ENCODE results near the gene IFNL3. TPM values are rescaled to one million over a fixed set of nuclear protein-coding genes. Genes with fewer than 3 reads are reported as not detected.
"Not testable (repeated sequence)": the region's sequence is repeated elsewhere in the genome, so short reads cannot be mapped to it uniquely, and the experiment has no call there.

The IFNL3 gene
- total RNA-seq, 1 donor from 2014 or later: not detected

DNA sequence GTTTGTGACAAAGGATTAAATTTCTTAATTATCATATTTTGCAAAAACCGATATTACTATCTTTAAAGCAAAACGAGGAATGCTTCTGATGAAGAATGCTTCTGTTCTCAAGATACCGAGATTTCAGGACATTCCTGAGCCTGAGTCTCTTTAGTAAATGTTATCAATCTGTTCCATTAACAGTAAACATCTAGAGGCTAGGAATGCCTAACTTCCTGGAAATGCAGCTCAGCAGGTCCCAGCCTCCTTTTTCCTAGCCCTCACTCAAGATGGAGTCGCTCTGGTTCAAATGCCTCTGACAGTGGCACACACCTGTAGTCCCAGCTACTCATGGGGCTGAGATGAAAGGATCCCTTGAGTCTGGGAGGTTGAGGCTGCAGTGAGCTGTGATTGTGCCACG lies 6.3 kb upstream of the IFNL3 start:
- TF ChIP-seq, protein P1, sequence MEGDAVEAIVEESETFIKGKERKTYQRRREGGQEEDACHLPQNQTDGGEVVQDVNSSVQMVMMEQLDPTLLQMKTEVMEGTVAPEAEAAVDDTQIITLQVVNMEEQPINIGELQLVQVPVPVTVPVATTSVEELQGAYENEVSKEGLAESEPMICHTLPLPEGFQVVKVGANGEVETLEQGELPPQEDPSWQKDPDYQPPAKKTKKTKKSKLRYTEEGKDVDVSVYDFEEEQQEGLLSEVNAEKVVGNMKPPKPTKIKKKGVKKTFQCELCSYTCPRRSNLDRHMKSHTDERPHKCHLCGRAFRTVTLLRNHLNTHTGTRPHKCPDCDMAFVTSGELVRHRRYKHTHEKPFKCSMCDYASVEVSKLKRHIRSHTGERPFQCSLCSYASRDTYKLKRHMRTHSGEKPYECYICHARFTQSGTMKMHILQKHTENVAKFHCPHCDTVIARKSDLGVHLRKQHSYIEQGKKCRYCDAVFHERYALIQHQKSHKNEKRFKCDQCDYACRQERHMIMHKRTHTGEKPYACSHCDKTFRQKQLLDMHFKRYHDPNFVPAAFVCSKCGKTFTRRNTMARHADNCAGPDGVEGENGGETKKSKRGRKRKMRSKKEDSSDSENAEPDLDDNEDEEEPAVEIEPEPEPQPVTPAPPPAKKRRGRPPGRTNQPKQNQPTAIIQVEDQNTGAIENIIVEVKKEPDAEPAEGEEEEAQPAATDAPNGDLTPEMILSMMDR (IDR thresholded peaks at IDR 0.05; ENCODE audit: unreplicated experiment): no peak
- DNase-seq (ENCODE audit: low spot score): no peak
- peaks cover 2% of the 10 kb centered on the region for H3K4me1 Mint-ChIP-seq (ENCODE audit: unreplicated experiment)
- H3K27ac Mint-ChIP-seq (ENCODE audit: unreplicated experiment): no peak overlapping the region
- no peaks in the 10 kb centered on the region for H3K9me3 Mint-ChIP-seq (ENCODE audit: unreplicated experiment)
- H3K27me3 Mint-ChIP-seq (ENCODE audit: unreplicated experiment): peaks cover 11% of the 10 kb centered on the region
- H3K4me3 Mint-ChIP-seq (ENCODE audit: unreplicated experiment): no peak overlapping the region
- H3K36me3 Mint-ChIP-seq (ENCODE audit: low read depth, unreplicated experiment): peaks cover 4% of the 10 kb centered on the region

DNA sequence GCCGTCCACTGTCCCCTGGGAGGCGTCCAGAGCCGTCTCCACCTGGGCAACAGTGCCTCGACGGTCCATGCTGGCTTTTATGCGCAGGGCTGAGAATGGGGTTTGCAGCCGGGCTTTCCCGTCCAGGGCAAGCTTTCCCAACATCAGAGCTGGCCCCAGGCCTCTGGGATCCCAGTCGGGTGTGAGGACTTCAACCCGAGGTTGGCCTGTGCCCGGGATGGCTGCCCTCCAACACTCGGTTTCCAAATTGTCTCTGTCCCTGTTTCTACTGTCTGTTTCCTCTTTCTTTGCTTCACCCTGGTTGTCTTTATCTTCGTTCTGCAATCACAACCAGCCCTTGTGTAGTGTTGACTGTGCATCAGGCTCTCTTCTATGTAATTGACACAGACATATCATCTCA lies 4.0 kb upstream of the IFNL3 start, which contains the start of gene IFNL4:
IFNL4 (minus strand) TSS at position 51 of the 400 bp plus-strand sequence.
- no peak for DNase-seq (ENCODE audit: low spot score)
- no peak within 1 kb of the TSS for H3K4me3 Mint-ChIP-seq (ENCODE audit: unreplicated experiment)
- H3K27ac Mint-ChIP-seq (ENCODE audit: unreplicated experiment): no peak within 1 kb of the TSS
- H3K4me1 Mint-ChIP-seq (ENCODE audit: unreplicated experiment): peaks cover 2% of the 10 kb centered on the region
- no peaks in the 10 kb centered on the region for H3K9me3 Mint-ChIP-seq (ENCODE audit: unreplicated experiment)
- TF ChIP-seq, protein P1 (IDR thresholded peaks at IDR 0.05; ENCODE audit: unreplicated experiment): no peak
- peaks cover 4% of the 10 kb centered on the region for H3K36me3 Mint-ChIP-seq (ENCODE audit: low read depth, unreplicated experiment)
- H3K27me3 Mint-ChIP-seq (ENCODE audit: unreplicated experiment): peaks cover 10% of the 10 kb centered on the region

DNA sequence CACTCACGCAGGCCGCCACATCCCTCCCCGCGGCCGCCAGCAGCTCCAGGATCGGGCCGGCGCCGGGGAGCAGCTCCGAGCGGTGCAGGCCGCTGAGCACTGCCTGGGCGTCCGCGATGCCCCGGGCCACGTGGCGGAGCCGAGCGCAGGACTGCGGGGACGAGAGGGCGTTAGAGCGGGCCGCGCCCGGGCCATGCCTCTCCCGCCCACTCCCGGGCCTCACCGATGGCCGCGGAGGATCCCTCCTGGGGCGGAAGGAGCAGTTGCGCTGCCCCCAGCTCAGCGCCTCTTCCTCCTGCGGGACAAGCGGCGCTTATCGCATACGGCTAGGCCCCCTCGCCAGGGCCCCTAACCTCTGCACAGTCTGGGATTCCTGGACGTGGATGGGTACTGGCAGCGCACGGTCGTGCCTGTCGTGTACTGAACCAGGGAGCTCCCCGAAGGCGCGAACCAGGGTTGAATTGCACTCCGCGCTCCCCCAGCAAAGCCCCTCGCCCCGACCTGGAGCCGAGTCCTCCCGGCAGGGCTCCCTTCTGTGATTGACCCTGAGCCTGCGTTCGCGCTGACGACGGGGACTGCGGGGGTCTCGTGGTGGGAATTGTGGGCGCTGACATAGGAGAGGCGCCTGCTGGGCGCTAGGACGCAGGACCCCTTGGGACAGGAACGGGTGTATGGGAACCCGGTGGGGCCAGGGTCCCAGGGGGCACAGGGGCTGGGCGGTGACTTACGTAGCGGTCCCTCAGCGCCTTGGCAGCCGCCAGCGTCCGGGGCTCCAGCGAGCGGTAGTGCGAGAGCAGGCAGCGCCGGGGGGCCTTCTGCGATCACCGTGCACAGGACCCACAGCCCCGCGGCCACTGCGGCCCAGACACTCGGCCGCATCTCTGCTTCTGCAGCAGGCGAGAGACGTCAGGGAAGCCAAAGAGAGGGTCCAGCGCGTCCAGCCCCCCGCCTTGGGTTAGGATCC lies 3.2 kb upstream of the IFNL3 start:
- Mint-ChIP-seq H3K27me3 (ENCODE audit: unreplicated experiment) (peaks cover 10% of the 10 kb centered on the region), H3K4me3 (ENCODE audit: unreplicated experiment) (no peak overlapping the region)

DNA sequence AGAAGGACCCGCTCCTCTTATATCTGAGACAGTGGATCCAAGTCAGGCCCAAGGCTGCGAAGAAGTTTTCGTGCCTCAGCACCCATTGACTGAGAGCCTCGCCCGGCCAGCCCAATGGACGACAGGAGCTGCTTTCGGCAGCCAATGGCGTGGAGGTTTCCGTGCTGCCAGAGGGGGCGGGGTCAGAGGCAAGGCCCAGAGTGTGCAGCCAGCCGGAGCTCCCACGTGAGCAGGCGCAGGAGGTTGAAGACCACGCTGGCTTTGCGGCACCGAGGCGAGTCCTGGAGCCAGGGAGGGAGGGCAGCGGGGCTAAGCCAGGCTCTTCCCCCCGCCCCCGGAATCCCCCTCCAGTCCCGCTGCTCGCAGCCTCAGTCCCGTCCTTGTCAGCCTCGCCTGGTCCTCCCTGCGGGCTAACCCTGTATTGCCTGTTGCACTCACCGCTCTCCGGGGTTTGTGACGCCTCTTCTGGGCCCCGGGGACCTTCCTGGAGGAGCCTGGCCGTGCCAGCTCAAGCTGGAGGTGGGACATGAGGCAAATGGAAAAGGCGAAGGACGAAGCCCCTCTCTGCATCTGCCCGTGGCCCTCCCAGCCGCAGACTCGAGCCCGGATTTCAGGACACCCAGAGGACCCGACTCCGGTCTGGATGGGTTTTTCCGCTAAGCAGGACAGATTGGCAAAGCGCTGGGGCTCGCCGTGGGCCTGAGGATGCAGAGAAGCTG lies 2.3 kb upstream of the IFNL3 start:
- H3K27ac Mint-ChIP-seq (ENCODE audit: unreplicated experiment): no peak overlapping the region
- no peaks in the 10 kb centered on the region for H3K9me3 Mint-ChIP-seq (ENCODE audit: unreplicated experiment)
- TF ChIP-seq, protein P1 (IDR thresholded peaks at IDR 0.05; ENCODE audit: unreplicated experiment): no peak
- peaks cover 10% of the 10 kb centered on the region for H3K27me3 Mint-ChIP-seq (ENCODE audit: unreplicated experiment)
- H3K4me1 Mint-ChIP-seq (ENCODE audit: unreplicated experiment): peaks cover 2% of the 10 kb centered on the region
- DNase-seq (ENCODE audit: low spot score): peak; percentile 30
- no peak overlapping the region for H3K4me3 Mint-ChIP-seq (ENCODE audit: unreplicated experiment)
- peaks cover 4% of the 10 kb centered on the region for H3K36me3 Mint-ChIP-seq (ENCODE audit: low read depth, unreplicated experiment)

More for the DNA sequence above, 3.2 kb upstream of the IFNL3 start:
- Mint-ChIP-seq H3K36me3 (ENCODE audit: low read depth, unreplicated experiment) (peaks cover 4% of the 10 kb centered on the region), H3K9me3 (ENCODE audit: unreplicated experiment) (no peaks in the 10 kb centered on the region), H3K27ac (ENCODE audit: unreplicated experiment) (no peak overlapping the region), H3K4me1 (ENCODE audit: unreplicated experiment) (peaks cover 2% of the 10 kb centered on the region)
- TF ChIP-seq, protein P1 (IDR thresholded peaks at IDR 0.05; ENCODE audit: unreplicated experiment): no peak
- peak; percentile 37 for DNase-seq (ENCODE audit: low spot score)

DNA sequence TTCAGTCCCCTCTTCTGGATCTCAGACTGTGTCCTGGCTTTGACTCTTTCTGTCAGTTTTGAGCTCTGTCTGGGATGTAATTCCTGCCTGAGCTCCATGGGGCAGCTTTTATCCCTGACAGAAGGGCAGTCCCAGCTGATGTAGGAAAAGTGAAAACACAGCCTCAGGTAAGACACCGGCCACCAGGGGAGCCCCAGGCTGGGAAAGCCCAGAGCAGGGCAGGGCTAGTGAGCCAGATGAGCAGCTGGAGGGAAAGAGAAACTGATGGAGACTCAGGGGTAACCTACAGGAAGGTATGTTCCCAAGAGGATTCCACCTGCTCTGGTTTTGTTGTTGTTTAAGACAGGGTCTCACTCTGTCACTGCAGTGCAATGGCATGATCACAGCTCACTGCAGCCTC lies 360 bp upstream of the IFNL3 start:
- not testable (repeated sequence) for H3K4me1 Mint-ChIP-seq (ENCODE audit: unreplicated experiment); H3K27ac Mint-ChIP-seq (ENCODE audit: unreplicated experiment); H3K9me3 Mint-ChIP-seq (ENCODE audit: unreplicated experiment); H3K4me3 Mint-ChIP-seq (ENCODE audit: unreplicated experiment); H3K36me3 Mint-ChIP-seq (ENCODE audit: low read depth, unreplicated experiment); H3K27me3 Mint-ChIP-seq (ENCODE audit: unreplicated experiment); DNase-seq (ENCODE audit: low spot score)

DNA sequence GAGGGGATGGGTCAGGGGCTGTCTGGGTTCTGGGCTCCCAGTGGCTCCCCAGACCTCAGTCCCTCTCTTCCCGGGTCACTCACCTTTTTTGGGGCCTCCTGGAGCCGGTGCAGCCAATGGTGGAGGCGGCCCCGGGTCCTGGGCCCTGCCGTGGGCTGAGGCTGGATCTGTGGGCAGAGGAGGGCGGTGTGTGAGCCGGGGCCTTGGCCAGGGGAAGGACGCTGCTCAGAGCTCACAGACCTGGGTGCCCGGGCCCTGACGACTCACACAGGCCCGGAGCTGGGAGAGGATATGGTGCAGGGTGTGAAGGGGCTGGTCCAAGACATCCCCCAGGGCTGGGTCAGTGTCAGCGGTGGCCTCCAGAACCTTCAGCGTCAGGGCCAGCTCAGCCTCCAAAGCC lies 1.1 kb downstream of the IFNL3 start:
- not testable (repeated sequence) for H3K4me1 Mint-ChIP-seq (ENCODE audit: unreplicated experiment); H3K27ac Mint-ChIP-seq (ENCODE audit: unreplicated experiment); H3K27me3 Mint-ChIP-seq (ENCODE audit: unreplicated experiment); H3K4me3 Mint-ChIP-seq (ENCODE audit: unreplicated experiment); DNase-seq (ENCODE audit: low spot score); H3K9me3 Mint-ChIP-seq (ENCODE audit: unreplicated experiment); H3K36me3 Mint-ChIP-seq (ENCODE audit: low read depth, unreplicated experiment)
